ENCODE measurements around the gene SMG9.
A peak's percentile ranks its signal among the peaks of the same experiment; 100 is the strongest.

SMG9 gene

GRCh38 chr19:43738780-43739211 lies 16.0 kb downstream of the SMG9 start:
- TF ChIP-seq POLR2A (IDR thresholded peaks at IDR 0.05; ENCODE audit: extremely low read depth, insufficient read length) (no peak), CTCF (IDR thresholded peaks at IDR 0.05; ENCODE audit: low read depth, low read length) (no peak), MYC (IDR thresholded peaks at IDR 0.05; ENCODE audit: low read depth, low read length) (no peak), MAX (IDR thresholded peaks at IDR 0.05; ENCODE audit: low read depth, low read length) (no peak)
- DNase-seq (ENCODE audit: low read depth): no peak
- H3K4me3 ChIP-seq (ENCODE audit: low read depth, low read length): no peak overlapping the region

GRCh38 chr19:43735957-43736356 lies 18.8 kb downstream of the SMG9 start:
- no peak for DNase-seq (ENCODE audit: low read depth)
- no peak overlapping the region for H3K4me3 ChIP-seq (ENCODE audit: low read depth, low read length)
- no peak for TF ChIP-seq MAX (IDR thresholded peaks at IDR 0.05; ENCODE audit: low read depth, low read length)

GRCh38 chr19:43735013-43735412 lies 19.7 kb downstream of the SMG9 start:
- TF ChIP-seq MYC (IDR thresholded peaks at IDR 0.05; ENCODE audit: low read depth, low read length) (no peak), POLR2A (IDR thresholded peaks at IDR 0.05; ENCODE audit: extremely low read depth, insufficient read length) (no peak), MAX (IDR thresholded peaks at IDR 0.05; ENCODE audit: low read depth, low read length) (no peak), CTCF (IDR thresholded peaks at IDR 0.05; ENCODE audit: low read depth, low read length) (no peak)
- no peak for DNase-seq (ENCODE audit: low read depth)
- no peak overlapping the region for H3K4me3 ChIP-seq (ENCODE audit: low read depth, low read length)

GRCh38 chr19:43731846-43732245 lies 22.9 kb downstream of the SMG9 start:
- no peak overlapping the region for H3K4me3 ChIP-seq (ENCODE audit: low read depth, low read length)
- peak; percentile 58 for DNase-seq (ENCODE audit: low read depth)
- TF ChIP-seq POLR2A (IDR thresholded peaks at IDR 0.05; ENCODE audit: extremely low read depth, insufficient read length) (no peak), CTCF (IDR thresholded peaks at IDR 0.05; ENCODE audit: low read depth, low read length) (no peak), MAX (IDR thresholded peaks at IDR 0.05; ENCODE audit: low read depth, low read length) (no peak), MYC (IDR thresholded peaks at IDR 0.05; ENCODE audit: low read depth, low read length) (no peak)

- H3K4me3 ChIP-seq (ENCODE audit: low read depth, low read length): no peak overlapping the region
- TF ChIP-seq POLR2A (IDR thresholded peaks at IDR 0.05; ENCODE audit: extremely low read depth, insufficient read length): no peak
- no peak for TF ChIP-seq MAX (IDR thresholded peaks at IDR 0.05; ENCODE audit: low read depth, low read length)
- TF ChIP-seq MYC (IDR thresholded peaks at IDR 0.05; ENCODE audit: low read depth, low read length): no peak
- no peak for TF ChIP-seq CTCF (IDR thresholded peaks at IDR 0.05; ENCODE audit: low read depth, low read length)
- no peak for DNase-seq (ENCODE audit: low read depth)
Observed at GRCh38 chr19:43731346-43731745, 23.4 kb downstream of the SMG9 start.

- H3K4me3 ChIP-seq (ENCODE audit: low read depth, low read length): no peak overlapping the region
- TF ChIP-seq POLR2A (IDR thresholded peaks at IDR 0.05; ENCODE audit: extremely low read depth, insufficient read length): no peak
- no peak for TF ChIP-seq MAX (IDR thresholded peaks at IDR 0.05; ENCODE audit: low read depth, low read length)
- no peak for TF ChIP-seq MYC (IDR thresholded peaks at IDR 0.05; ENCODE audit: low read depth, low read length)
- no peak for TF ChIP-seq CTCF (IDR thresholded peaks at IDR 0.05; ENCODE audit: low read depth, low read length)
- DNase-seq (ENCODE audit: low read depth): no peak
Observed at GRCh38 chr19:43729919-43730318, 24.8 kb downstream of the SMG9 start.

All from NB4 (cell line).